Transverse colon (tissue), 3 donors: Measurements from ENCODE around the gene SIGLEC15.
"Not testable (repeated sequence)": the region's sequence is repeated elsewhere in the genome, so short reads cannot be mapped to it uniquely, and the experiment has no call there.

Experiments used
- CTCF ChIP-seq, 5 experiments: fragments of 200-600 bp in 3 of 5; fragments of 450-650 bp in 2 of 5; sonication (generic) in 3 of 5; IDR thresholded peaks; 1 replicate in 2 of 5; 2 replicates in 3 of 5; pipeline ENCODE4 v1.5.1; 2016 to 2017; ENCODE audit warnings: antibody characterized with exemption in 5 of 5, inconsistent platforms in 3 of 5, mild to moderate bottlenecking in 2 of 5, moderate library complexity in 1 of 5
- POLR2A ChIP-seq: fragments of 450-650 bp; IDR thresholded peaks from one replicate; pipeline ENCODE4 v1.6.1; 2016; ENCODE audit warnings: antibody characterized with exemption, mild to moderate bottlenecking, moderate library complexity

- not testable (repeated sequence) for TF ChIP-seq CTCF (IDR thresholded peaks at IDR 0.05); POLR2A
Observed at GRCh38 chr18:45814733-45815132, 10.7 kb upstream of the SIGLEC15 start.
